ENCODE results near the gene ALDH1L2.

ALDH1L2 gene

DNA sequence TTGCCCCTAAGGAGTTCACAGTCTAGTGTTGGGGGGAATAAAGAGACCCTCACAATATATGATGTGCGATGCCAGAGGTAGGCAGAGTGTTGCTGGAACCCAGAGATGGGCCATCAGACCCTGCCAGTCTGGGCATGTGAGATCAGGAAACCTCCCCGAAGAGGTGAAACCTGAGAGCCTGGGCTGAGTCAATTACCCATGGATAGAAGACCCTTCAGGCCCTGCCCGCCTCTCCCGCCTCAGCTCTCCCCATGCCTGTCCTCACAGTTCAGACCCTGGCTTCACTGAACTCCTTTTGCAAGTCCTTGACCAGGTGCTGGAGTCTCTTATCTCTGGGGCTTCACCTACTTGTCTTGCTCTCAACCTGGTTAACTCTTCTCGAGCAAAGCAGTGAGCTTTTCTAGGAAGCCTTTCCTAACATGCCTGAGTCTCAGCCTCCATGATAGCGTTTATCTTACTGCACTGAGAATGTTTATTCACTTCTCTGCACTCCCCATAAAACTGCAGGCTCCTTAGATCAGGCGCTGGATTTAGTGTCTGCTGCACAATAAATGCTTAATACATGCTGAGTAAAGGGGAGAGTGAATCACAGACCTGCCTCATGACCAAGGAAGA is 19.6 kb downstream of the ALDH1L2 start:
- TF ChIP-seq, protein P1, sequence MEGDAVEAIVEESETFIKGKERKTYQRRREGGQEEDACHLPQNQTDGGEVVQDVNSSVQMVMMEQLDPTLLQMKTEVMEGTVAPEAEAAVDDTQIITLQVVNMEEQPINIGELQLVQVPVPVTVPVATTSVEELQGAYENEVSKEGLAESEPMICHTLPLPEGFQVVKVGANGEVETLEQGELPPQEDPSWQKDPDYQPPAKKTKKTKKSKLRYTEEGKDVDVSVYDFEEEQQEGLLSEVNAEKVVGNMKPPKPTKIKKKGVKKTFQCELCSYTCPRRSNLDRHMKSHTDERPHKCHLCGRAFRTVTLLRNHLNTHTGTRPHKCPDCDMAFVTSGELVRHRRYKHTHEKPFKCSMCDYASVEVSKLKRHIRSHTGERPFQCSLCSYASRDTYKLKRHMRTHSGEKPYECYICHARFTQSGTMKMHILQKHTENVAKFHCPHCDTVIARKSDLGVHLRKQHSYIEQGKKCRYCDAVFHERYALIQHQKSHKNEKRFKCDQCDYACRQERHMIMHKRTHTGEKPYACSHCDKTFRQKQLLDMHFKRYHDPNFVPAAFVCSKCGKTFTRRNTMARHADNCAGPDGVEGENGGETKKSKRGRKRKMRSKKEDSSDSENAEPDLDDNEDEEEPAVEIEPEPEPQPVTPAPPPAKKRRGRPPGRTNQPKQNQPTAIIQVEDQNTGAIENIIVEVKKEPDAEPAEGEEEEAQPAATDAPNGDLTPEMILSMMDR (IDR thresholded peaks at IDR 0.05), result no peak

DNA sequence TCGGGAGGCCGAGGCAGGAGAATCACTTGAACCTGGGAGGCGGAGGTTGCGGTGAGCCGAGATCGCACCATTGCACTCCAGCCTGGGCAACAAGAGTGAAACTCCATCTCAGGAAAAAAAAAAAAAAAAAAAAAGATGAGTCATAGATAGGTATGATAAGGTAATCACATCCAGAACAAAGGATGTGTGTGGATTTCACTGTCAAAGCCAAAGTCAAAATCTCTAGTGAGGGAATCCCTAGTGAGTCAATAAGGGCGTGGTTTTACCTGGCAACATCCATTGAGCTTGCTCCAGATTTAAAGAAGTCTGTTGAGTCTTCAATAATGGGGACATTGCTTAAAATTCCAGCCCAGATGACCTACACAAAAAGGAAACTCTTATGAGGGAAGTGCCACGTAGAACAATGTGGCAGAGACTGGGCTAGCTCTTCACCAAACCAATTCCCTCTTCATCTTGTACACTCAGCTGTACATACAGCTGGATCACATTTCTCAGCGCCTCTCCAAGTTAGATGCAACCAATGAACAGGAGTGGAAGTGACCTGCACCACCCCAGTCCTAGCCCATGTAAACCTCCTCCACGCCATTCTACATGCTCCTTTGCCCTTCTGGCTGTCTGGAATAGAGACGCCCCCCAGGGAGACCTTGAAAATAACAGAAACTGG is 23.4 kb downstream of the ALDH1L2 start:
- TF ChIP-seq, protein P1 (IDR thresholded peaks at IDR 0.05), result no peak

DNA sequence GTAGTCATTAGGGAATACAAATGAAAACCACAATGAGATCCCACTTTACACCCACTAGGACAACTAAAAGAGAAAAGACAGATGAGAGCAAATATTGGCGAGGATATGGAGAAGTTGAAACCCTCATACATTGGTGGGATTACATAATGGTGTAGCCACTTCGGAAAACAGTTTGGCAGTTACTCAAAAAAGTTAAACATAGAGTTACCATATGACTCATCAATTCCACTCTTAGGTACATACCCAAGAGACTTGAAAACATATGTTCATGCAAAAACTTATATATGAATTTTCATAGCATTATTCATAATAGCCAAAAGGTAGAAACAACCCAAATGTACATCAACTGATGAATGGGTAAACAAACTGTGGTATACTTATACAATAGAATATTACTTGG is 27.1 kb downstream of the ALDH1L2 start:
- TF ChIP-seq, protein P1 (IDR thresholded peaks at IDR 0.05), result no peak

DNA sequence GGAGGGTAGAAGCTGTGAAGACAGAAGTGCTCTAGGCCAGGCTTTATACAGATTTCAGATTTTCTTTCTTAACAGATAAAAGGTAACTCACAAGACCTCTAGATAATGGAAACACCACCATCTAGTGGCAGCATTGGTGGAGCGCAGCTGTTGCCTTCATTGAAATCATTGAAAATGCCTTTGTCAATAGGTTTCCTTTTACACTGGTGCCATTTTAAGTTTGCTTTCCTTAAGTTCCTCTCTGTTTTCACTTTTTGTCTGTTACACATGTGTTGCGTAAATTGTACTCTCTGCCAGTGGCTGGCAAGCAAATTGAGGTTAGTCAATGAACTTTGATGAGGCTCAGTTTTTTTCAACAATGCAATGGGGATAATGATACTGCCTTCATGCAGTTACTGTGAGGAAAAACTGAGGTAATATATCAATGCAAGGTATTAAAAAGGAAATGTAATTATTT is 31.1 kb downstream of the ALDH1L2 start:
- TF ChIP-seq, protein P1 (IDR thresholded peaks at IDR 0.05), result peak; percentile 91

DNA sequence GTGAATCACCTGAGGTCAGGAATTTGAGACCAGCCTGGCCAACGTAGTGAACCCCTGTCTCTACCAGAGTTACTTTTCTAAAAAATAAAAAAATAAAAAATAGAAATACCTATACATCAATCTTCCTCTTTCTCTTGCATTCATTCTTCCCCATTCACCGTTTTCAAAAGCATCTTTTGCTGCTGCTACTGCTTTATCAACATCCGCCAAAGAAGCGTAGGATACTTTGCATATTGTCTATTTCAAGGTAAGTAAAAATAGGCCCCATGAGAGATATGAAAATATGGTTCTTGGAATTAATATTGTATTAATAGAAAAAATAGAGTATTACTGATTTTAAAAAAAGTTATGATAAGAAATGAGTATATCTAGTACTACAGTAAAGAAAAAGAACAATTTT is 32.3 kb downstream of the ALDH1L2 start:
- TF ChIP-seq, protein P1 (IDR thresholded peaks at IDR 0.05), result no peak

DNA sequence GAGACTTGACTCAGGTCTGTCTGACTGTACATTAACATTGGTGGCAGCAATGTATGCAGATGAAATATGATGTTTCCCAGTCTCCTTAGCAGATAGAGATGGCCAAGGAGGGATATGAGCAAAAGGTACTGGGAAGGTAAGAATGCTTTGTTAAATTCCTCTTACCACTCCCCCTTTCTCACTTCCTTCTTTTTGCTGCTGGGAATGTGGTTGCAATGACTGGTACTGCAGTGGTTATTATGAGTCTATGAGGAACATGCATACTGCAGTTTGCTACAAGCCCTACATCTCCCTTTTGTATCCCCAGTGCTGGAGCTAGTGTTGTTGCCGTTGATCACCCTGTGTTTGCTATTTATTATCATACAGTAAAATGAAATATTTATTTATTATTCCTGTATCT is 35.9 kb downstream of the ALDH1L2 start:
- TF ChIP-seq, protein P1 (IDR thresholded peaks at IDR 0.05), result no peak

DNA sequence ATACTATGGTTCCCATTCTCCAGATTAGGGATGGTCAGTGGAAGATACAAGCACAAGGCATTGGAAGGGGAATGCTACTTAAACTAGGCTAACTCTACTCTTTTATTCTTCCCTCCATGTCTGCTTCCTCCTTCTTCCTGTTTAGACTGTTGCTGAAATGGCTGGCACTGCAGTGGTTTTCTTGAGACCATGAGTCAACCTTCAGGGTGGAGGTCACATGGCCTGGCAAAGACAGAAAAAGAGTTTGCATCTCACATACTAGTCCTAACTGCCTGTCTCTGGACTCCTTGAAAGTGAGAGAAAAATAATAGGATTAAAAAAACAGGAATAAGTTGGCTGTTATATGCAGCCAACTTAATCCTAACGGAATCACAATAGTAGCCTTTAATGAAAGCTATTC is 37.0 kb downstream of the ALDH1L2 start:
- TF ChIP-seq, protein P1 (IDR thresholded peaks at IDR 0.05), result no peak
